ENCODE measurements around the gene PIP4P1. TPM values are rescaled to one million over a fixed set of nuclear protein-coding genes. Genes with fewer than 3 reads are reported as not detected.
A peak's percentile ranks its signal among the peaks of the same experiment; 100 is the strongest.

PIP4P1 gene
- total RNA-seq, 2 experiments from 2014 or later: 83.9 to 107 TPM

GRCh38 chr14:20493634-20494033 lies 32.4 kb upstream of the PIP4P1 start:
- TF ChIP-seq CTCF (IDR thresholded peaks at IDR 0.05): no peak
- DNase-seq: no peak
- ATAC-seq (ENCODE audit: poor library complexity): no peak
- Histone ChIP-seq H3K9me3 (ENCODE audit: control insufficient read depth in 1 of 2, insufficient read depth in 1 of 2, low read length in 2 of 2) (no peaks in the 10 kb centered on the region), H3K4me1 (ENCODE audit: insufficient read depth, low read length) (peaks cover 42% of the 10 kb centered on the region), H3K27ac (ENCODE audit: low read depth in 1 of 2, low read length in 2 of 2) (no peak overlapping the region), H3K4me3 (ENCODE audit: low read length) (no peak overlapping the region), H3K36me3 (ENCODE audit: insufficient read depth, low read length) (no peaks in the 10 kb centered on the region), H3K27me3 (ENCODE audit: control insufficient read depth in 1 of 2, insufficient read depth in 2 of 2, low read length in 2 of 2) (no peaks in the 10 kb centered on the region)
- Mint-ChIP-seq H3K36me3 (ENCODE audit: low read depth) (no peaks in the 10 kb centered on the region), H3K4me3 (no peak overlapping the region), H3K4me1 (ENCODE audit: low read depth) (peaks cover 65% of the 10 kb centered on the region), H3K27me3 (no peaks in the 10 kb centered on the region), H3K27ac (no peak overlapping the region), H3K9me3 (no peaks in the 10 kb centered on the region)
- ChIA-PET POLR2A (no interaction called here), CTCF (interaction anchor here (0.7 kb wide), 1 partner anchor 40 kb away, joined by 5 read pairs; no protein-coding TSS in a partner anchor)
- intact Hi-C loops (cut with DNase I, micrococcal nuclease): no loop called here

- Histone ChIP-seq H3K27ac (ENCODE audit: low read depth in 1 of 2, low read length in 2 of 2) (no peak overlapping the region), H3K36me3 (ENCODE audit: insufficient read depth, low read length) (no peaks in the 10 kb centered on the region), H3K4me1 (ENCODE audit: insufficient read depth, low read length) (peaks cover 46% of the 10 kb centered on the region), H3K4me3 (ENCODE audit: low read length) (no peak overlapping the region), H3K27me3 (ENCODE audit: control insufficient read depth in 1 of 2, insufficient read depth in 2 of 2, low read length in 2 of 2) (no peaks in the 10 kb centered on the region), H3K9me3 (ENCODE audit: control insufficient read depth in 1 of 2, insufficient read depth in 1 of 2, low read length in 2 of 2) (no peaks in the 10 kb centered on the region)
- POLR2A ChIA-PET: interaction anchor here (1.2 kb wide), 1 partner anchor 31 kb away, joined by 4 read pairs; the partner anchor contains the start of gene PIP4P1
- CTCF ChIA-PET: interaction anchor here (1.7 kb wide), 1 partner anchor 198 kb away, joined by 4 read pairs; no protein-coding TSS in a partner anchor
- Mint-ChIP-seq H3K27me3 (no peaks in the 10 kb centered on the region), H3K9me3 (no peaks in the 10 kb centered on the region), H3K4me1 (ENCODE audit: low read depth) (peaks cover 76% of the 10 kb centered on the region), H3K27ac (no peak overlapping the region), H3K4me3 (no peak overlapping the region), H3K36me3 (ENCODE audit: low read depth) (no peaks in the 10 kb centered on the region)
- intact Hi-C loops (cut with DNase I, micrococcal nuclease): no loop called here
- TF ChIP-seq CTCF (IDR thresholded peaks at IDR 0.05): no peak
- no peak for ATAC-seq (ENCODE audit: poor library complexity)
- no peak for DNase-seq
These were observed 31.3 kb upstream of the PIP4P1 start for GRCh38 chr14:20492486-20492885.

- H3K9me3 Mint-ChIP-seq: no peaks in the 10 kb centered on the region
- peak overlapping the region; percentile 77 for H3K4me3 Mint-ChIP-seq
- Histone ChIP-seq H3K27ac (ENCODE audit: low read depth in 1 of 2, low read length in 2 of 2) (peak overlapping the region in 1 of 2 donors; percentile 23), H3K4me1 (ENCODE audit: insufficient read depth, low read length) (peaks cover 62% of the 10 kb centered on the region), H3K9me3 (ENCODE audit: control insufficient read depth in 1 of 2, insufficient read depth in 1 of 2, low read length in 2 of 2) (no peaks in the 10 kb centered on the region), H3K36me3 (ENCODE audit: insufficient read depth, low read length) (no peaks in the 10 kb centered on the region), H3K27me3 (ENCODE audit: control insufficient read depth in 1 of 2, insufficient read depth in 2 of 2, low read length in 2 of 2) (no peaks in the 10 kb centered on the region), H3K4me3 (ENCODE audit: low read length) (no peak overlapping the region)
- no peak for TF ChIP-seq CTCF (IDR thresholded peaks at IDR 0.05)
- POLR2A ChIA-PET: interaction anchor here (0.7 to 6.0 kb wide), 4 partner anchors 13 to 44 kb away, joined by 3 to 50 read pairs (median 8); partner anchors contain the start of genes APEX1 and PIP4P1
- intact Hi-C loops (cut with DNase I, micrococcal nuclease): loop anchor here in 1 of 2 experiments (2.0 kb wide), 1 partner anchor 14 kb away; no protein-coding TSS in a partner anchor
- H3K27ac Mint-ChIP-seq: peak overlapping the region; percentile 84
- H3K36me3 Mint-ChIP-seq (ENCODE audit: low read depth): no peaks in the 10 kb centered on the region
- H3K27me3 Mint-ChIP-seq: no peaks in the 10 kb centered on the region
- no peak for ATAC-seq (ENCODE audit: poor library complexity)
- no peak for DNase-seq
- H3K4me1 Mint-ChIP-seq (ENCODE audit: low read depth): peaks cover 82% of the 10 kb centered on the region
- CTCF ChIA-PET: interaction anchor here (1.7 kb wide), 1 partner anchor 200 kb away, joined by 4 read pairs; no protein-coding TSS in a partner anchor
These were observed 29.3 kb upstream of the PIP4P1 start for GRCh38 chr14:20490563-20490962.

All from CD4-positive, alpha-beta T cell (primary cell).